ENCODE data around the gene MIPEP. TPM values are rescaled to one million over a fixed set of nuclear protein-coding genes. Genes with fewer than 3 reads are reported as not detected.

The MIPEP gene
- polyA plus RNA-seq, 1 donor (not counting 4 experiments of a cell fraction or from before 2014, with no cell fraction given), result 35.0 TPM

- no peak overlapping the region for H3K27ac ChIP-seq (ENCODE audit: control insufficient read depth, insufficient read depth, low read length)
- H3K4me3 ChIP-seq (ENCODE audit: control insufficient read depth in 2 of 3, extremely low read depth in 1 of 3, insufficient read depth in 2 of 3, low read depth in 1 of 3, low read length in 3 of 3), result no peak overlapping the region
- no peaks in the 10 kb centered on the region for H3K9me1 ChIP-seq (ENCODE audit: control insufficient read depth, extremely low read depth, insufficient read depth, low read length)
- H3K36me3 ChIP-seq (ENCODE audit: control insufficient read depth in 2 of 2, extremely low read depth in 1 of 2, insufficient read depth in 2 of 2, low read length in 2 of 2), result no peaks in the 10 kb centered on the region
- no peak for TF ChIP-seq EZH2 (IDR thresholded peaks at IDR 0.05; ENCODE audit: low read length)
- TF ChIP-seq, protein P1, sequence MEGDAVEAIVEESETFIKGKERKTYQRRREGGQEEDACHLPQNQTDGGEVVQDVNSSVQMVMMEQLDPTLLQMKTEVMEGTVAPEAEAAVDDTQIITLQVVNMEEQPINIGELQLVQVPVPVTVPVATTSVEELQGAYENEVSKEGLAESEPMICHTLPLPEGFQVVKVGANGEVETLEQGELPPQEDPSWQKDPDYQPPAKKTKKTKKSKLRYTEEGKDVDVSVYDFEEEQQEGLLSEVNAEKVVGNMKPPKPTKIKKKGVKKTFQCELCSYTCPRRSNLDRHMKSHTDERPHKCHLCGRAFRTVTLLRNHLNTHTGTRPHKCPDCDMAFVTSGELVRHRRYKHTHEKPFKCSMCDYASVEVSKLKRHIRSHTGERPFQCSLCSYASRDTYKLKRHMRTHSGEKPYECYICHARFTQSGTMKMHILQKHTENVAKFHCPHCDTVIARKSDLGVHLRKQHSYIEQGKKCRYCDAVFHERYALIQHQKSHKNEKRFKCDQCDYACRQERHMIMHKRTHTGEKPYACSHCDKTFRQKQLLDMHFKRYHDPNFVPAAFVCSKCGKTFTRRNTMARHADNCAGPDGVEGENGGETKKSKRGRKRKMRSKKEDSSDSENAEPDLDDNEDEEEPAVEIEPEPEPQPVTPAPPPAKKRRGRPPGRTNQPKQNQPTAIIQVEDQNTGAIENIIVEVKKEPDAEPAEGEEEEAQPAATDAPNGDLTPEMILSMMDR (optimal IDR thresholded peaks at IDR 0.05 in 1 of 3, IDR thresholded peaks at IDR 0.05 in 1 of 3, conservative IDR thresholded peaks at IDR 0.05 in 1 of 3; ENCODE audit: extremely low read depth in 1 of 3, insufficient read depth in 2 of 3, low read length in 3 of 3), result no peak
- H4K20me1 ChIP-seq (ENCODE audit: control insufficient read depth, extremely low read depth, insufficient read depth, low read length), result no peaks in the 10 kb centered on the region
- H3K79me2 ChIP-seq (ENCODE audit: control insufficient read depth, insufficient read depth, low read length), result no peaks in the 10 kb centered on the region
- no peaks in the 10 kb centered on the region for H3K27me3 ChIP-seq (ENCODE audit: control insufficient read depth, extremely low read depth, insufficient read depth, low read length)
- FAIRE-seq (no peak), DNase-seq (ENCODE audit: low read depth, low spot score) (no peak)
- H3K4me2 ChIP-seq (ENCODE audit: control insufficient read depth, extremely low read depth, insufficient read depth, low read depth, low read length), result no peak overlapping the region
- dilution Hi-C loops (cut with MboI; ENCODE audit: extremely low pct_ligation_motif_present, low sequenced_read_pairs), result no loop called here
- H2AFZ ChIP-seq (ENCODE audit: control insufficient read depth, low read length), result peak overlapping the region; percentile 30
- H3K9me3 ChIP-seq (ENCODE audit: control insufficient read depth, low read depth, low read length), result no peaks in the 10 kb centered on the region
- peaks cover 6% of the 10 kb centered on the region for H3K4me1 ChIP-seq (ENCODE audit: control insufficient read depth, extremely low read depth, insufficient read depth, low read length)
- H3K9ac ChIP-seq (ENCODE audit: control insufficient read depth, extremely low read depth, insufficient read depth, low read length), result no peak overlapping the region
Observed at GRCh38 chr13:23703246-23703860, 185.8 kb downstream of the MIPEP start.

DNA sequence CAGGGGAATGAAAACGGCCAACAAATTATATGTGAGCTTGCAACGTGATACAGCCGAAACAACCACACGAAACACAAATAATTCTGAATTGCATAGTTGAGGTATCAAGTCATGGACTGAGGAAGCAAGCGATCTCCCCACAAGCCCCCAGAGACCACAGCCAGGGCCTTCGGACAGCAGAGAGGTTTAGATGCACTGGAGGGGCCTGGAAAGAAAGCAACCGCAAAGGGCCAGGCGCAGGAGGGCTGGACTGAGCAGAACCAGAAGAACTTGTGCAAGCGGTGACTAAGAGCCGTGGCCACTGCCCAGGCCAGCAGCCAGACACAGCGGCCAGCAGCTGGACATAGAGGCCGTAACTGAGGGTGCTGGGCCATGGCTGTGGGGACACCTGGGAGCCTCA, 187.6 kb downstream of the MIPEP start:
- Histone ChIP-seq H3K9me3 (ENCODE audit: control insufficient read depth, low read depth, low read length) (no peaks in the 10 kb centered on the region), H3K27me3 (ENCODE audit: control insufficient read depth, extremely low read depth, insufficient read depth, low read length) (no peaks in the 10 kb centered on the region), H3K4me2 (ENCODE audit: control insufficient read depth, extremely low read depth, insufficient read depth, low read depth, low read length) (no peak overlapping the region), H3K4me1 (ENCODE audit: control insufficient read depth, extremely low read depth, insufficient read depth, low read length) (peaks cover 8% of the 10 kb centered on the region), H3K9ac (ENCODE audit: control insufficient read depth, extremely low read depth, insufficient read depth, low read length) (no peak overlapping the region), H4K20me1 (ENCODE audit: control insufficient read depth, extremely low read depth, insufficient read depth, low read length) (no peaks in the 10 kb centered on the region), H3K27ac (ENCODE audit: control insufficient read depth, insufficient read depth, low read length) (no peak overlapping the region), H3K36me3 (ENCODE audit: control insufficient read depth in 2 of 2, extremely low read depth in 1 of 2, insufficient read depth in 2 of 2, low read length in 2 of 2) (no peaks in the 10 kb centered on the region), H2AFZ (ENCODE audit: control insufficient read depth, low read length) (no peak overlapping the region), H3K79me2 (ENCODE audit: control insufficient read depth, insufficient read depth, low read length) (no peaks in the 10 kb centered on the region), H3K9me1 (ENCODE audit: control insufficient read depth, extremely low read depth, insufficient read depth, low read length) (no peaks in the 10 kb centered on the region), H3K4me3 (ENCODE audit: control insufficient read depth in 2 of 3, extremely low read depth in 1 of 3, insufficient read depth in 2 of 3, low read depth in 1 of 3, low read length in 3 of 3) (no peak overlapping the region)
- DNase-seq (ENCODE audit: low read depth, low spot score) (no peak), FAIRE-seq (no peak)
- TF ChIP-seq, protein P1 (optimal IDR thresholded peaks at IDR 0.05 in 1 of 3, IDR thresholded peaks at IDR 0.05 in 1 of 3, conservative IDR thresholded peaks at IDR 0.05 in 1 of 3; ENCODE audit: extremely low read depth in 1 of 3, insufficient read depth in 2 of 3, low read length in 3 of 3), result no peak
- no peak for TF ChIP-seq EZH2 (IDR thresholded peaks at IDR 0.05; ENCODE audit: low read length)
- dilution Hi-C loops (cut with MboI; ENCODE audit: extremely low pct_ligation_motif_present, low sequenced_read_pairs), result no loop called here
